Neural cell (in vitro differentiated cells): ENCODE results near the gene YTHDF2. TPM values are rescaled to one million over a fixed set of nuclear protein-coding genes. Genes with fewer than 3 reads are reported as not detected.

ENCODE experiments used
- H2AFZ ChIP-seq: fragments of 200-600, 300-800 bp; sonication (generic), shearing (Covaris generic); 2 replicates; pipeline ENCODE4 v1.6.0; 2014; ENCODE audit warnings: low read depth, mild to moderate bottlenecking, antibody characterized with exemption, low read length, moderate library complexity
- H3F3A ChIP-seq: fragments of 200-600 bp; shearing (Covaris generic); 2 replicates; pipeline ENCODE4 v1.6.1; 2016; ENCODE audit warnings: mild to moderate bottlenecking, moderate library complexity, mixed read lengths, antibody characterized with exemption, low read length; ENCODE audit not compliant: insufficient read depth, poor library complexity, severe bottlenecking
- H3K27ac ChIP-seq: fragments of 200-600, 300-800 bp; sonication (generic), shearing (Covaris generic); 2 replicates; pipeline ENCODE4 v1.5.1; 2014; ENCODE audit warnings: mild to moderate bottlenecking, low read length, moderate library complexity
- H3K27me3 ChIP-seq: fragments of 300-800, 200-600 bp; sonication (generic), shearing (Covaris generic); 2 replicates; pipeline ENCODE4 v1.6.0; 2014; ENCODE audit warnings: mild to moderate bottlenecking, low read depth, low read length, moderate library complexity; ENCODE audit not compliant: insufficient read depth
- H3K36me3 ChIP-seq: fragments of 300-800, 200-600 bp; sonication (generic), shearing (Covaris generic); 2 replicates; pipeline ENCODE4 v1.5.1; 2014; ENCODE audit warnings: mild to moderate bottlenecking, antibody characterized with exemption, low read length, moderate library complexity; ENCODE audit not compliant: insufficient read depth
- H3K4me2 ChIP-seq: fragments of 300-800, 200-600 bp; sonication (generic), shearing (Covaris generic); 2 replicates; pipeline ENCODE4 v1.6.0; 2014; ENCODE audit warnings: mild to moderate bottlenecking, low read length
- H3K4me3 ChIP-seq: fragments of 300-800, 200-600 bp; sonication (generic), shearing (Covaris generic); 2 replicates; pipeline ENCODE4 v1.5.1; 2014; ENCODE audit warnings: mild to moderate bottlenecking, low read length, moderate library complexity
- H3K79me2 ChIP-seq: fragments of 200-600 bp; shearing (Covaris generic); replicated peaks from 2 replicates; pipeline ENCODE4 v1.6.0; 2014; ENCODE audit warnings: mild to moderate bottlenecking, low read length, moderate library complexity; ENCODE audit not compliant: insufficient read depth
- H3K9ac ChIP-seq: fragments of 300-800, 200-600 bp; sonication (generic), shearing (Covaris generic); 2 replicates; pipeline ENCODE4 v1.6.1; 2016; ENCODE audit warnings: mild to moderate bottlenecking, low read length, mixed read lengths
- H3K9me2 ChIP-seq: fragments of 200-600 bp; shearing (Covaris generic); 2 replicates; pipeline ENCODE4 v1.6.1; 2016; ENCODE audit warnings: mild to moderate bottlenecking, low read length, mixed read lengths; ENCODE audit not compliant: insufficient read depth
- H3K9me3 ChIP-seq: fragments of 200-600, 300-800 bp; sonication (generic), shearing (Covaris generic); 2 replicates; pipeline ENCODE4 v1.6.1; 2016; ENCODE audit warnings: mild to moderate bottlenecking, mixed run types, low read length, moderate library complexity, mixed read lengths
- H4K20me1 ChIP-seq: fragments of 200-600 bp; shearing (Covaris generic); 2 replicates; pipeline ENCODE4 v1.6.1; 2016; ENCODE audit warnings: mild to moderate bottlenecking, mixed run types; ENCODE audit not compliant: insufficient read depth
- EP300 ChIP-seq: fragments of 450-650 bp; conservative IDR thresholded peaks from 2 replicates; pipeline ENCODE4 v1.6.1; 2014; ENCODE audit warnings: antibody characterized with exemption, mild to moderate bottlenecking, moderate library complexity; ENCODE audit not compliant: poor library complexity, severe bottlenecking
- EZH2 ChIP-seq: fragments of 200-600, 300-800 bp; shearing (Covaris generic), sonication (generic); IDR thresholded peaks from 2 replicates; pipeline ENCODE4 v1.6.1; 2014; ENCODE audit warnings: antibody characterized with exemption, low read length, borderline replicate concordance, mild to moderate bottlenecking; ENCODE audit not compliant: insufficient read depth, poor library complexity, severe bottlenecking
- MXI1 ChIP-seq: fragments of 450-650 bp; conservative IDR thresholded peaks from 2 replicates; pipeline ENCODE4 v1.6.1; 2014; ENCODE audit warnings: antibody characterized with exemption, mild to moderate bottlenecking; ENCODE audit not compliant: poor library complexity, severe bottlenecking
- POLR2AphosphoS5 ChIP-seq: IDR thresholded peaks from 2 replicates; pipeline ENCODE4 v1.6.1; 2012
- RAD21 ChIP-seq: fragments of 450-650 bp; conservative IDR thresholded peaks from 2 replicates; pipeline ENCODE4 v1.6.1; 2014; ENCODE audit warnings: antibody characterized with exemption, mild to moderate bottlenecking, moderate library complexity
- SMC3 ChIP-seq: fragments of 450-650 bp; conservative IDR thresholded peaks from 2 replicates; pipeline ENCODE4 v1.6.1; 2014; ENCODE audit warnings: antibody characterized with exemption, mild to moderate bottlenecking, moderate library complexity; ENCODE audit not compliant: poor library complexity
- TAF1 ChIP-seq: IDR thresholded peaks from 2 replicates; pipeline ENCODE4 v1.6.1; 2012; ENCODE audit warnings: low read depth
- polyA plus RNA-seq: library from polyadenylated mRNA; depleted of rRNA; stranded (reverse); fragments of >200 nt; gene quantifications from 2 replicates; pipeline ENCODE4 v1.2.3, GENCODE V29; 2014
- TF ChIP-seq, protein P1 (sequence below): fragments of 450-650 bp; IDR thresholded peaks from 2 replicates; pipeline ENCODE4 v1.5.1; 2014; ENCODE audit warnings: antibody characterized with exemption, mild to moderate bottlenecking, moderate library complexity; ENCODE audit not compliant: poor library complexity, severe bottlenecking
- TF ChIP-seq, protein P2 (sequence below): IDR thresholded peaks from 2 replicates; pipeline ENCODE4 v1.6.1; 2012; ENCODE audit warnings: borderline replicate concordance

YTHDF2 gene
- polyA plus RNA-seq, 1 donor from 2014 or later, result 90.2 TPM

DNA sequence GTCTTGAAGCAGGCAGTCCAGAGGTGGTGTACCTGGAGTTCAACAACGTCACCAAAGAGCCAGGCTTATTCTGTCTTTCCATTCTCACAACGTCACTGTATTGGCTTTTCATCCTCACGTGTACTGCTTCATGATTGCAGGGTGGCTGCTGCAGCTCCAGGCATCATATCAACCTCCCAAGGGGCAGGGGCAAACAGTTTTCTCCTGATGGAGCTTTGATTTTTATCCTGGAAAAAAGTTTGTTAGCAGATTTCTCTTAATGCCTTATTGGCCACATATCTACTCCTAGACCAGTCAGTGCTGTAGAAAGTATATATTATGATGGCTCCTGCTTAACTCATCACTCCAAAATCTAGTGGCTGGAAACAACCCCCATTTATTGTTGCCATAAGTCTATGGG is 66.9 kb downstream of the YTHDF2 start:
- no peak for TF ChIP-seq MXI1
- TF ChIP-seq, protein P1, sequence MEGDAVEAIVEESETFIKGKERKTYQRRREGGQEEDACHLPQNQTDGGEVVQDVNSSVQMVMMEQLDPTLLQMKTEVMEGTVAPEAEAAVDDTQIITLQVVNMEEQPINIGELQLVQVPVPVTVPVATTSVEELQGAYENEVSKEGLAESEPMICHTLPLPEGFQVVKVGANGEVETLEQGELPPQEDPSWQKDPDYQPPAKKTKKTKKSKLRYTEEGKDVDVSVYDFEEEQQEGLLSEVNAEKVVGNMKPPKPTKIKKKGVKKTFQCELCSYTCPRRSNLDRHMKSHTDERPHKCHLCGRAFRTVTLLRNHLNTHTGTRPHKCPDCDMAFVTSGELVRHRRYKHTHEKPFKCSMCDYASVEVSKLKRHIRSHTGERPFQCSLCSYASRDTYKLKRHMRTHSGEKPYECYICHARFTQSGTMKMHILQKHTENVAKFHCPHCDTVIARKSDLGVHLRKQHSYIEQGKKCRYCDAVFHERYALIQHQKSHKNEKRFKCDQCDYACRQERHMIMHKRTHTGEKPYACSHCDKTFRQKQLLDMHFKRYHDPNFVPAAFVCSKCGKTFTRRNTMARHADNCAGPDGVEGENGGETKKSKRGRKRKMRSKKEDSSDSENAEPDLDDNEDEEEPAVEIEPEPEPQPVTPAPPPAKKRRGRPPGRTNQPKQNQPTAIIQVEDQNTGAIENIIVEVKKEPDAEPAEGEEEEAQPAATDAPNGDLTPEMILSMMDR, result no peak
- TF ChIP-seq POLR2AphosphoS5, result no peak
- no peak for TF ChIP-seq RAD21
- no peak for TF ChIP-seq EZH2
- TF ChIP-seq SMC3, result no peak
- TF ChIP-seq EP300, result no peak
- no peak for TF ChIP-seq TAF1
- TF ChIP-seq, protein P2, sequence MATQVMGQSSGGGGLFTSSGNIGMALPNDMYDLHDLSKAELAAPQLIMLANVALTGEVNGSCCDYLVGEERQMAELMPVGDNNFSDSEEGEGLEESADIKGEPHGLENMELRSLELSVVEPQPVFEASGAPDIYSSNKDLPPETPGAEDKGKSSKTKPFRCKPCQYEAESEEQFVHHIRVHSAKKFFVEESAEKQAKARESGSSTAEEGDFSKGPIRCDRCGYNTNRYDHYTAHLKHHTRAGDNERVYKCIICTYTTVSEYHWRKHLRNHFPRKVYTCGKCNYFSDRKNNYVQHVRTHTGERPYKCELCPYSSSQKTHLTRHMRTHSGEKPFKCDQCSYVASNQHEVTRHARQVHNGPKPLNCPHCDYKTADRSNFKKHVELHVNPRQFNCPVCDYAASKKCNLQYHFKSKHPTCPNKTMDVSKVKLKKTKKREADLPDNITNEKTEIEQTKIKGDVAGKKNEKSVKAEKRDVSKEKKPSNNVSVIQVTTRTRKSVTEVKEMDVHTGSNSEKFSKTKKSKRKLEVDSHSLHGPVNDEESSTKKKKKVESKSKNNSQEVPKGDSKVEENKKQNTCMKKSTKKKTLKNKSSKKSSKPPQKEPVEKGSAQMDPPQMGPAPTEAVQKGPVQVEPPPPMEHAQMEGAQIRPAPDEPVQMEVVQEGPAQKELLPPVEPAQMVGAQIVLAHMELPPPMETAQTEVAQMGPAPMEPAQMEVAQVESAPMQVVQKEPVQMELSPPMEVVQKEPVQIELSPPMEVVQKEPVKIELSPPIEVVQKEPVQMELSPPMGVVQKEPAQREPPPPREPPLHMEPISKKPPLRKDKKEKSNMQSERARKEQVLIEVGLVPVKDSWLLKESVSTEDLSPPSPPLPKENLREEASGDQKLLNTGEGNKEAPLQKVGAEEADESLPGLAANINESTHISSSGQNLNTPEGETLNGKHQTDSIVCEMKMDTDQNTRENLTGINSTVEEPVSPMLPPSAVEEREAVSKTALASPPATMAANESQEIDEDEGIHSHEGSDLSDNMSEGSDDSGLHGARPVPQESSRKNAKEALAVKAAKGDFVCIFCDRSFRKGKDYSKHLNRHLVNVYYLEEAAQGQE, result no peak
- H4K20me1 ChIP-seq, result no peaks in the 10 kb centered on the region
- no peaks in the 10 kb centered on the region for H3K36me3 ChIP-seq
- H3K9me2 ChIP-seq, result no peaks in the 10 kb centered on the region
- no peak overlapping the region for H3K27ac ChIP-seq
- H2AFZ ChIP-seq, result no peak overlapping the region
- H3K4me3 ChIP-seq, result no peak overlapping the region
- H3K79me2 ChIP-seq, result no peaks in the 10 kb centered on the region
- no peaks in the 10 kb centered on the region for H3K9me3 ChIP-seq
- no peak overlapping the region for H3K4me2 ChIP-seq
- no peak overlapping the region for H3K9ac ChIP-seq
- H3K27me3 ChIP-seq, result no peaks in the 10 kb centered on the region
- H3F3A ChIP-seq, result no peaks in the 10 kb centered on the region

DNA sequence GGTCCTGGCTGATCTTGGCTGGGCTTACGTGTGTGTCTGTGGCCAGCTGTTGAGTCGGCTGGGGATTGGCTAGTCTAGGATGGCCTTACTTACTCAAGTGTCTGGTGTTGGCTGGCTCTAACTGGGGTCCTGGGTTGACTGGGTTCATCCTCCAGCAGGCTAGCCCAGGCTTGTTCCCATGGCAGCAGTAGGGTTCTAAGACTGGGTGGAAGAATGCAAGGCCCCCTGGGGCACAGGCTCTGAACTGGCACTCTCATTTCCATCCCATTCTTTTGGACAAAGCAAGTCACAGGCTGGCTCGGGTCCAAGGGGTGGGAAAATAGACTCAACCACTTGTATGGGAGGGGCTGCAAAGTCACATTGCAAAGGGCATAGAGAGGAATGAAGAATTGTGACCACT is 67.3 kb downstream of the YTHDF2 start:
- Histone ChIP-seq H3K27ac (no peak overlapping the region), H3K79me2 (no peaks in the 10 kb centered on the region), H3K9ac (no peak overlapping the region), H4K20me1 (no peaks in the 10 kb centered on the region), H3K4me2 (no peak overlapping the region), H3F3A (no peaks in the 10 kb centered on the region), H3K27me3 (no peaks in the 10 kb centered on the region), H2AFZ (no peak overlapping the region), H3K4me3 (no peak overlapping the region), H3K36me3 (no peaks in the 10 kb centered on the region), H3K9me3 (no peaks in the 10 kb centered on the region), H3K9me2 (no peaks in the 10 kb centered on the region)
- TF ChIP-seq TAF1, result no peak
- TF ChIP-seq EZH2, result no peak
- TF ChIP-seq, protein P1, result no peak
- no peak for TF ChIP-seq EP300
- TF ChIP-seq, protein P2, result no peak
- TF ChIP-seq MXI1, result no peak
- TF ChIP-seq POLR2AphosphoS5, result no peak
- TF ChIP-seq RAD21, result no peak
- no peak for TF ChIP-seq SMC3
